ENCODE measurements around the gene UNCX. TPM values are rescaled to one million over a fixed set of nuclear protein-coding genes. Genes with fewer than 3 reads are reported as not detected.

Gene UNCX
- polyA plus RNA-seq, 1 experiment, result not detected

DNA sequence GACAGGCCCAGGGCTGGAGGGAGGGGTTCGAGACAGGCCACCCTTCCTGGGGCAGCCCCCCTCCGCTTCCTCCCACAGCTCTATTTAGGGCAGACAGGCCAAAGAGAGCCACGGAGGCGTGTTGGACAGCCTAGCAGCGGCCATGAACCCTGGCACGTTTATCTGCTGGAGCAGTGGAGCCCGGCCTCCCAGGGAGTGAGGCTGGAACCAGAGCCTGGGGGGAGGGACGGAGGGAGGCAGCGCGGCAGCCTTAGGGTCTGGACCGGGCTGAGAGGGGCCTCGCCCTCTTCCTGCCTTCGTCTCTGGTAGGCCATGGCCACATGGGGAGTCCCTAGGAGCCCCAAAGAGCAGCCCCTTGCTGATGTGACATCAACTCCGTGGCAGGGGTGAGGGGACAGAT is 17.1 kb downstream of the UNCX start:
- Histone ChIP-seq H3K27me3 (ENCODE audit: control insufficient read depth, insufficient read depth, low read length) (peaks cover 48% of the 10 kb centered on the region), H3K4me3 (ENCODE audit: low read depth, low read length) (no peak overlapping the region), H3K36me3 (ENCODE audit: control insufficient read depth, insufficient read depth, low read length) (no peaks in the 10 kb centered on the region)
- TF ChIP-seq, protein P1, sequence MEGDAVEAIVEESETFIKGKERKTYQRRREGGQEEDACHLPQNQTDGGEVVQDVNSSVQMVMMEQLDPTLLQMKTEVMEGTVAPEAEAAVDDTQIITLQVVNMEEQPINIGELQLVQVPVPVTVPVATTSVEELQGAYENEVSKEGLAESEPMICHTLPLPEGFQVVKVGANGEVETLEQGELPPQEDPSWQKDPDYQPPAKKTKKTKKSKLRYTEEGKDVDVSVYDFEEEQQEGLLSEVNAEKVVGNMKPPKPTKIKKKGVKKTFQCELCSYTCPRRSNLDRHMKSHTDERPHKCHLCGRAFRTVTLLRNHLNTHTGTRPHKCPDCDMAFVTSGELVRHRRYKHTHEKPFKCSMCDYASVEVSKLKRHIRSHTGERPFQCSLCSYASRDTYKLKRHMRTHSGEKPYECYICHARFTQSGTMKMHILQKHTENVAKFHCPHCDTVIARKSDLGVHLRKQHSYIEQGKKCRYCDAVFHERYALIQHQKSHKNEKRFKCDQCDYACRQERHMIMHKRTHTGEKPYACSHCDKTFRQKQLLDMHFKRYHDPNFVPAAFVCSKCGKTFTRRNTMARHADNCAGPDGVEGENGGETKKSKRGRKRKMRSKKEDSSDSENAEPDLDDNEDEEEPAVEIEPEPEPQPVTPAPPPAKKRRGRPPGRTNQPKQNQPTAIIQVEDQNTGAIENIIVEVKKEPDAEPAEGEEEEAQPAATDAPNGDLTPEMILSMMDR (IDR thresholded peaks at IDR 0.05; ENCODE audit: insufficient read depth, low read depth, low read length), result no peak
- no peak for DNase-seq (ENCODE audit: low read depth)
- ChIA-PET POLR2A (no interaction called here), CTCF (no interaction called here)

DNA sequence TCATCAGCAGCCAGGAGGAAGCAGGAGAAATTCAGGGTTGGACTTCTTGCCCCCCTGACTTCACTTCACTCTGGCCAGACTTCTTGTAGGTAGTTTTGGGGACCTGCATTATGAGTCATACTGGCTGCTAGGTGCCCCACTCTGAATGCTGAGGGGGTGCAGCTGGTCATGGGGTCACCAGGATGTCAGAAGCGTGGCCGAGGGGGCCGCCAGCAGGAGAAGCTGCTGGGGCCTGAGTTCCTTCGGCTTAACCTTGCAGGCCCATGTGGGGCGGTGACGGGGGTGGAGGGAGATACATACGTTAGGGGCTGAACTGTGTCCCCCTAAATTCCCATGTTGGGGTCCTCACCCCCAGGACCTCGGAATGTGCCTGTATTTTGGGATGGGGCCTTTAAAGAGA is 18.2 kb downstream of the UNCX start:
- no peak for DNase-seq (ENCODE audit: low read depth)
- CTCF ChIA-PET, result interaction anchor here (1.0 kb wide), 1 partner anchor 13 kb away, joined by 3 read pairs; no protein-coding TSS in a partner anchor
- H3K36me3 ChIP-seq (ENCODE audit: control insufficient read depth, insufficient read depth, low read length), result no peaks in the 10 kb centered on the region
- H3K27me3 ChIP-seq (ENCODE audit: control insufficient read depth, insufficient read depth, low read length), result peaks cover 46% of the 10 kb centered on the region
- no peak overlapping the region for H3K4me3 ChIP-seq (ENCODE audit: low read depth, low read length)
- TF ChIP-seq, protein P1 (IDR thresholded peaks at IDR 0.05; ENCODE audit: insufficient read depth, low read depth, low read length), result no peak
- POLR2A ChIA-PET, result no interaction called here

DNA sequence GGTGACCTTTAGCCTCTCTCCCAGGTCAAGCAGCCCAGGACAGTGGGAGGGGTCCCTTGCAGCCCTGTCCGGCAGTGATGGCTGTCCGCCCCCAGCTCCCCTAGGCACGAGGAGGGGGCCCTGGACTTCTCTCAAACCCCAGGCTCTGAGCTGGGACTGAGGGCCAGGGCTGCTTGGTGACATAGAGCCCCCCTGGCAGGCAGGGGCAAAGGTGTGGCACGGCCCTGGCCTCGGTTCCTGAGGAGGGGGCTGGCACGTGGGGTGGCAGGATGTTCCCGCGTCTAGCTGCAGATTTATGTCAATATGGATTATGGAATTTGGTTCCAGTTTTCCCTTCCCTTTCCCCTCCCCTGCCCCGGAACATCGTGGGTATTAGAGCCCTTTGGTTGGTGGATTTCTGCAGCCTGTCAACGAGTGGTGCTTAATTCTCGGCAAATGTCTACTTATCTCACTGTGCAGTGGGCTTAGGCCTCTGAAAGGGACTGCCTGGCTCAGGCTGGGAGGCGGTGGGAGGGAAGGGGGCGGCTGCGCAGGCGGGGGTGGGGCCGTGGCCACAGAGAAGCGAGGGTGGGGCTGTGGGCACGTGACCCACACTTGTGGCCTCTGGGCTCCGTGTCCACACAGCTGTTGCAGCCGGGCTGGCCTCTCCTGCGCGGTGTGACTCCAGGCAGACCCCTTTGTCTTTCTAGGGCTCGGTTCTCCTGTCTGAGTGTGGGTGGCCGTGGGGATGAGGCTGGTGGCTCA is 19.3 kb downstream of the UNCX start:
- ChIA-PET POLR2A (no interaction called here), CTCF (interaction anchor here (1.0 to 1.1 kb wide), 2 partner anchors 12 to 47 kb away, joined by 3 read pairs; no protein-coding TSS in a partner anchor)
- TF ChIP-seq, protein P1 (IDR thresholded peaks at IDR 0.05; ENCODE audit: insufficient read depth, low read depth, low read length), result no peak
- Histone ChIP-seq H3K27me3 (ENCODE audit: control insufficient read depth, insufficient read depth, low read length) (peaks cover 44% of the 10 kb centered on the region), H3K4me3 (ENCODE audit: low read depth, low read length) (no peak overlapping the region), H3K36me3 (ENCODE audit: control insufficient read depth, insufficient read depth, low read length) (no peaks in the 10 kb centered on the region)
- DNase-seq (ENCODE audit: low read depth), result no peak

DNA sequence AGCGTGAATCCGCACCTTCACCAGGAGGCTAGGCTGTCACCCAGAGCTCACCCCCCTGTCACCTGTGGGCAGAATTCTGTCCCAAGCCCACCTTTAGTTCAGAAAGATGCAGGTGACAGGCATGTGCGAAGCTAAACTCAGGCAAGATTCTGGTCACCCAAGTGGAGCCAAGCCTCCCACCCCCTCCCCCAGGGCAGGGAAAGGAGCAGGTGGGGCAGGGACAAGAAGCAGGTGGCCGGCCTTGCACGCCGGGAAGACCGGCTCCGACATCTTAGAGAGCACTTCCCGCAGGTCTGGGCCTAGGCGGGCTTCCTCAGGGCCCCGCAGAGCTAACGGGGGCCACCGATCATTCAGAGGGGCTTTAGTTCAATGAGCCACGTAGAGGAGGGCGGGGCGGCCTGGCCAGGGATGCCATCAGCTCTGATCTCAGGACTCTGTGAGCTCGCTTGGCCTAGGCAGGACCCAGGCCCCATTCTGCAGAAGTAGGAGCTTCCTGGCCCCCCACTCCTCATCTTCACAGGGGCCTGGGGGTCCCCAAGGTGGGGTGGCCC is 19.9 kb downstream of the UNCX start:
- H3K36me3 ChIP-seq (ENCODE audit: control insufficient read depth, insufficient read depth, low read length), result no peaks in the 10 kb centered on the region
- no peak for DNase-seq (ENCODE audit: low read depth)
- ChIA-PET POLR2A (no interaction called here), CTCF (interaction anchor here (1.1 kb wide), 1 partner anchor 47 kb away, joined by 3 read pairs; no protein-coding TSS in a partner anchor)
- H3K27me3 ChIP-seq (ENCODE audit: control insufficient read depth, insufficient read depth, low read length), result peaks cover 45% of the 10 kb centered on the region
- TF ChIP-seq, protein P1 (IDR thresholded peaks at IDR 0.05; ENCODE audit: insufficient read depth, low read depth, low read length), result no peak
- no peak overlapping the region for H3K4me3 ChIP-seq (ENCODE audit: low read depth, low read length)

DNA sequence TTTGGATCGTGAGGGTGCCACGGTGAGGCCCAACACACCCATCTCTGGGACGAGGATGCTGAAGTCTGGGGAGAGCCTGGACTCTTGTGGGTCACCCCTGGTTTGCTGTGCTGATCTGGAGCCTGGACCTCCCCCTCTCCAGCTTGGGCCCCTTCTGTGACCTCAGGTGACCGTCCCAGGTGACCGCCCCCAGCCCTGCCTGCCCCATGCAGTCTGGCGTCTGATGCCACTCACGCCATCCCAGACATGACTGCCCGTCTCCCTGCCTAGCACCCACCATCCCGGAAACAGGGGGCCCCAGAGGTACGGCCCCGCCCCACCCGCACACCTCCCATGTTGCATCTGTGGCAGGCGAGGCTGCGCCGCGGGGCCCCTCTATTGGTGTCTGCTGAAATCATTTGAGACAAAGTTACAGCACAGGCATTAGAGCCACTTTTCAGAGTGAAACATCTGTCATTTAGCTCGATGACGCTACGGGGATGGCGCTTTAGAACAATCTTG is 21.1 kb downstream of the UNCX start:
- POLR2A ChIA-PET, result no interaction called here
- no peak for DNase-seq (ENCODE audit: low read depth)
- Histone ChIP-seq H3K4me3 (ENCODE audit: low read depth, low read length) (no peak overlapping the region), H3K27me3 (ENCODE audit: control insufficient read depth, insufficient read depth, low read length) (peaks cover 36% of the 10 kb centered on the region), H3K36me3 (ENCODE audit: control insufficient read depth, insufficient read depth, low read length) (no peaks in the 10 kb centered on the region)
- CTCF ChIA-PET, result interaction anchor here (0.5 kb wide), 1 partner anchor 13 kb away, joined by 3 read pairs; no protein-coding TSS in a partner anchor
- TF ChIP-seq, protein P1 (IDR thresholded peaks at IDR 0.05; ENCODE audit: insufficient read depth, low read depth, low read length), result no peak

Measured in BJ (cell line).